22Rv1 (cell line): ENCODE data around the gene HECW1.

ENCODE experiments used
- ZFX ChIP-seq: fragments of 450-650 bp; IDR thresholded peaks from 2 replicates; pipeline ENCODE4 v1.6.1; 2017; ENCODE audit warnings: antibody characterized with exemption, borderline replicate concordance
- TF ChIP-seq, protein P1 (sequence below): fragments of 450-650 bp; IDR thresholded peaks from 2 replicates; pipeline ENCODE4 v1.5.1; 2017; ENCODE audit warnings: mild to moderate bottlenecking

DNA sequence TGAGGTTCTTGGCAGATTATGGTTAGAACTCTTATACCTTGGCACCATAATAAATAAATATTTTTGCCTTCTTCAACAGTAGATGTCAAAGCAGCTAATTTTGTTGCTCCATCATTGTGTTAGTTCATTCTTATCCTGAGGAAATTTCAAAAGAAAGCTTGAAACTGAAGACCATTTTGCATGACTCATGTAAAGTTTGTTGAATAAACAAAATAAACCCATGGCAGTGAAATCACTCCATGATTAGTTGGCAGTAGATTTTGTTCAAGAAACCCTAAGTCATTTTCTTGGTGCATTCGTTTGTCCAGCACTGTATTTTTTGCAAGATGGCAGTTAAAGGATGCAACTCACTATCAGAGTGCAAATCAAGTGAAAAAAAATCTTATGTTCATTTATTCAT is 91.6 kb downstream of the HECW1 start:
- TF ChIP-seq, protein P1, sequence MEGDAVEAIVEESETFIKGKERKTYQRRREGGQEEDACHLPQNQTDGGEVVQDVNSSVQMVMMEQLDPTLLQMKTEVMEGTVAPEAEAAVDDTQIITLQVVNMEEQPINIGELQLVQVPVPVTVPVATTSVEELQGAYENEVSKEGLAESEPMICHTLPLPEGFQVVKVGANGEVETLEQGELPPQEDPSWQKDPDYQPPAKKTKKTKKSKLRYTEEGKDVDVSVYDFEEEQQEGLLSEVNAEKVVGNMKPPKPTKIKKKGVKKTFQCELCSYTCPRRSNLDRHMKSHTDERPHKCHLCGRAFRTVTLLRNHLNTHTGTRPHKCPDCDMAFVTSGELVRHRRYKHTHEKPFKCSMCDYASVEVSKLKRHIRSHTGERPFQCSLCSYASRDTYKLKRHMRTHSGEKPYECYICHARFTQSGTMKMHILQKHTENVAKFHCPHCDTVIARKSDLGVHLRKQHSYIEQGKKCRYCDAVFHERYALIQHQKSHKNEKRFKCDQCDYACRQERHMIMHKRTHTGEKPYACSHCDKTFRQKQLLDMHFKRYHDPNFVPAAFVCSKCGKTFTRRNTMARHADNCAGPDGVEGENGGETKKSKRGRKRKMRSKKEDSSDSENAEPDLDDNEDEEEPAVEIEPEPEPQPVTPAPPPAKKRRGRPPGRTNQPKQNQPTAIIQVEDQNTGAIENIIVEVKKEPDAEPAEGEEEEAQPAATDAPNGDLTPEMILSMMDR: no peak
- TF ChIP-seq ZFX: no peak
